ENCODE results near the gene SPDYE11. TPM values are rescaled to one million over a fixed set of nuclear protein-coding genes. Genes with fewer than 3 reads are reported as not detected.
"Not testable (repeated sequence)": the region's sequence is repeated elsewhere in the genome, so short reads cannot be mapped to it uniquely, and the experiment has no call there.

Gene SPDYE11
- total and polyA plus RNA-seq, 2 of the 8 experiments (the other 6 are each of a cell fraction or from before 2014, with no cell fraction given): not detected

GRCh38 chr7:72997887-72998468, 59.7 kb downstream of the SPDYE11 start:
- H2AFZ ChIP-seq (ENCODE audit: low read length); POLR2A ChIA-PET (ENCODE audit: partially characterized antibody); H3K27ac ChIP-seq (ENCODE audit: low read depth, low read length); CTCF ChIA-PET (ENCODE audit: partially characterized antibody); H3K9ac ChIP-seq (replicated peaks in 1 of 4; ENCODE audit: extremely low read depth in 1 of 4, low read depth in 3 of 4, low read length in 3 of 4); H3K14ac ChIP-seq (ENCODE audit: insufficient read length); H3K18ac ChIP-seq (ENCODE audit: extremely low read depth, low read length); H3K27me3 ChIP-seq (replicated peaks in 1 of 4; ENCODE audit: control insufficient read depth in 3 of 4, extremely low read depth in 1 of 4, insufficient read depth in 3 of 4, low read length in 3 of 4); H2AK5ac ChIP-seq (ENCODE audit: low read depth, low read length); H2BK20ac ChIP-seq (ENCODE audit: low read length); H2BK15ac ChIP-seq (ENCODE audit: low read length); H4K91ac ChIP-seq (replicated peaks; ENCODE audit: insufficient read length, low read length); H3K56ac ChIP-seq (replicated peaks; ENCODE audit: insufficient read length, low read depth, low read length); H3K23me2 ChIP-seq (ENCODE audit: low read depth, low read length); H3K4me3 ChIP-seq (ENCODE audit: extremely low read depth in 1 of 4, insufficient read depth in 2 of 4, low read depth in 3 of 4, low read length in 4 of 4); H3K79me2 ChIP-seq (ENCODE audit: control insufficient read depth in 1 of 2, insufficient read depth in 2 of 2, low read length in 2 of 2); H3K23ac ChIP-seq (ENCODE audit: insufficient read length); H4K20me1 ChIP-seq (replicated peaks in 1 of 2; ENCODE audit: control insufficient read depth in 1 of 2, insufficient read depth in 2 of 2, low read length in 2 of 2); H3K4me1 ChIP-seq (replicated peaks in 1 of 4; ENCODE audit: control insufficient read depth in 3 of 4, insufficient read depth in 4 of 4, low read length in 3 of 4); FAIRE-seq; H2BK120ac ChIP-seq (replicated peaks; ENCODE audit: low read depth, low read length); H4K5ac ChIP-seq (ENCODE audit: insufficient read length, low read depth, low read length); DNase-seq (ENCODE audit: low read depth in 1 of 2, low spot score in 2 of 2); H3K9me3 ChIP-seq (ENCODE audit: insufficient read depth in 2 of 2, low read depth in 1 of 2, low read length in 1 of 2); H3K36me3 ChIP-seq (ENCODE audit: control insufficient read depth in 2 of 4, insufficient read depth in 4 of 4, low read length in 3 of 4); H2BK5ac ChIP-seq (ENCODE audit: low read depth, low read length); H2BK12ac ChIP-seq (ENCODE audit: low read depth, low read length); H4K8ac ChIP-seq (ENCODE audit: extremely low read depth, insufficient read depth, low read length); H3K4me2 ChIP-seq (ENCODE audit: insufficient read depth in 1 of 2, low read depth in 2 of 2, low read length in 2 of 2); H3K79me1 ChIP-seq (ENCODE audit: low read depth, low read length); H3K4ac ChIP-seq (replicated peaks; ENCODE audit: insufficient read length, low read depth, low read length): not testable (repeated sequence)
- no CpG with 5 or more reads among the region's 11 CpGs for WGBS, 2 experiments (ENCODE audit: extremely low coverage in 1 of 2, insufficient coverage in 1 of 2, insufficient read length in 1 of 2, insufficient replicate concordance in 2 of 2, low coverage in 1 of 2, low lambda C conversion rate in 2 of 2, missing lambda C conversion rate in 1 of 2)

Small RNA genes within 50 kb of the gene (small RNA-seq; reads per million reads assigned to genes)
- not detected for gene RF00019 (ENCODE audit: insufficient read depth)

Other genes with a start within 250 kb of the SPDYE11 start
- gene TYW1B, start 229.7 kb downstream of the SPDYE11 start, total RNA-seq (2021; fragmentation: NEBNext Ultra II Directional; extraction: Animal tissue kit (Norgen Biotek cat#: 25700)): 11.5 and 12.6 TPM in 2 replicates
- gene TYW1B, start 229.7 kb downstream of the SPDYE11 start, polyA plus RNA-seq (2011; rRNA removed): 3.9 and 6.8 TPM in 2 replicates
- gene POM121, start 132.8 kb downstream of the SPDYE11 start, total RNA-seq (2021; fragmentation: NEBNext Ultra II Directional; extraction: Animal tissue kit (Norgen Biotek cat#: 25700)): 57.0 and 60.0 TPM in 2 replicates
- 11.5 and 16.9 TPM in 2 replicates for gene POM121, start 132.8 kb downstream of the SPDYE11 start, polyA plus RNA-seq (2011; rRNA removed)
- gene TRIM74, start 88.4 kb downstream of the SPDYE11 start, total RNA-seq (2021; fragmentation: NEBNext Ultra II Directional; extraction: Animal tissue kit (Norgen Biotek cat#: 25700)): 0.52 TPM in 1 of 2 replicates, not detected in the other
- gene TRIM74, start 88.4 kb downstream of the SPDYE11 start, polyA plus RNA-seq (2011; rRNA removed): not detected in 2 replicates
- not detected in 2 replicates for gene SPDYE8, start 28.1 kb downstream of the SPDYE11 start, total RNA-seq (2021; fragmentation: NEBNext Ultra II Directional; extraction: Animal tissue kit (Norgen Biotek cat#: 25700))
- not detected in 2 replicates for gene SPDYE8, start 28.1 kb downstream of the SPDYE11 start, polyA plus RNA-seq (2011; rRNA removed)
- not detected in 2 replicates for gene SPDYE9, start 28.1 kb upstream of the SPDYE11 start, total RNA-seq (2021; fragmentation: NEBNext Ultra II Directional; extraction: Animal tissue kit (Norgen Biotek cat#: 25700))
- not detected in 2 replicates for gene SPDYE9, start 28.1 kb upstream of the SPDYE11 start, polyA plus RNA-seq (2011; rRNA removed)